ENCODE measurements around the gene ZNF417.

- TF ChIP-seq CTCF (IDR thresholded peaks at IDR 0.05) (no peak), TCF7L2 (IDR thresholded peaks at IDR 0.05; ENCODE audit: low read depth, low read length) (no peak), POLR2AphosphoS5 (IDR thresholded peaks at IDR 0.05; ENCODE audit: low read depth, low read length) (no peak)
Observed at GRCh38 chr19:57947088-57947418, 30.7 kb upstream of the ZNF417 start.

All from Panc1 (cell line).